Esophagus (tissue), 2 donors: ENCODE data around the gene ERAP2. TPM values are rescaled to one million over a fixed set of nuclear protein-coding genes. Genes with fewer than 3 reads are reported as not detected.

Experiments
- H3K27ac ChIP-seq, 2 donors: one replicate each; pipeline ENCODE4 v1.5.1; 2013; ENCODE audit warnings: low read depth in 2 of 2, mild to moderate bottlenecking in 2 of 2, inconsistent platforms in 1 of 2, low read length in 1 of 2, moderate library complexity in 1 of 2
- H3K27me3 ChIP-seq, 2 donors: one replicate each; pipeline ENCODE4 v1.6.1; 2013; ENCODE audit warnings: low read length in 2 of 2, control low read depth in 1 of 2, mild to moderate bottlenecking in 1 of 2; ENCODE audit not compliant: insufficient read depth in 2 of 2, control insufficient read depth in 1 of 2
- H3K36me3 ChIP-seq, 2 donors: one replicate each; pipeline ENCODE4 v1.6.1; 2013; ENCODE audit warnings: low read length in 1 of 2; ENCODE audit not compliant: control insufficient read depth in 2 of 2, insufficient read depth in 2 of 2
- H3K4me1 ChIP-seq, 2 donors: one replicate each; pipeline ENCODE4 v1.6.1; 2013; ENCODE audit warnings: low read length in 1 of 2; ENCODE audit not compliant: control insufficient read depth in 2 of 2, insufficient read depth in 2 of 2
- H3K4me3 ChIP-seq, 2 donors: one replicate each; pipeline ENCODE4 v1.5.1; 2013; ENCODE audit warnings: low read length in 2 of 2, mild to moderate bottlenecking in 2 of 2, low read depth in 1 of 2, moderate library complexity in 1 of 2
- H3K9me3 ChIP-seq, 2 donors: one replicate each; pipeline ENCODE4 v1.6.1; 2013; ENCODE audit warnings: mild to moderate bottlenecking in 2 of 2, low read depth in 1 of 2, low read length in 1 of 2, moderate library complexity in 1 of 2; ENCODE audit not compliant: control insufficient read depth in 2 of 2, insufficient read depth in 1 of 2
- WGBS, 2 donors: extraction: QIAGEN DNeasy Blood & Tissue Kit; methylation state at CpG; one replicate each; pipeline ENCODE4 v1.1.7; 2013; 5-methylcytosine and 5-hydroxymethylcytosine counted together
- polyA plus RNA-seq, 2 donors: library from polyadenylated mRNA; stranded (reverse); fragments of 200-250 nt; gene quantifications; one replicate each; pipeline ENCODE4 v1.2.3, GENCODE V29; 2013
- donor health status: healthy with polysubstance abuse.
- donor health status: Bipolar disorder and iron deficiency.

Gene ERAP2
- polyA plus RNA-seq, 2 donors: 0.64 to 1.8 TPM

- H3K27ac ChIP-seq: no peak overlapping the region
- 91 to 96% methylated on average over 4 of the region's 4 CpGs for WGBS, 2 donors
- no peaks in the 10 kb centered on the region for H3K36me3 ChIP-seq
- no peaks in the 10 kb centered on the region for H3K4me1 ChIP-seq
- H3K27me3 ChIP-seq: no peaks in the 10 kb centered on the region
- no peak overlapping the region for H3K4me3 ChIP-seq
- no peaks in the 10 kb centered on the region for H3K9me3 ChIP-seq
Measured at GRCh38 chr5:96857924-96858323, 18.4 kb upstream of the ERAP2 start.

- H3K36me3 ChIP-seq: no peaks in the 10 kb centered on the region
- WGBS, 2 donors: 87 to 88% methylated on average over 2 of the region's 2 CpGs
- H3K9me3 ChIP-seq: no peaks in the 10 kb centered on the region
- H3K4me3 ChIP-seq: no peak overlapping the region
- no peaks in the 10 kb centered on the region for H3K4me1 ChIP-seq
- H3K27ac ChIP-seq: no peak overlapping the region
- no peaks in the 10 kb centered on the region for H3K27me3 ChIP-seq
Measured at GRCh38 chr5:96859375-96859774, 16.9 kb upstream of the ERAP2 start.

DNA sequence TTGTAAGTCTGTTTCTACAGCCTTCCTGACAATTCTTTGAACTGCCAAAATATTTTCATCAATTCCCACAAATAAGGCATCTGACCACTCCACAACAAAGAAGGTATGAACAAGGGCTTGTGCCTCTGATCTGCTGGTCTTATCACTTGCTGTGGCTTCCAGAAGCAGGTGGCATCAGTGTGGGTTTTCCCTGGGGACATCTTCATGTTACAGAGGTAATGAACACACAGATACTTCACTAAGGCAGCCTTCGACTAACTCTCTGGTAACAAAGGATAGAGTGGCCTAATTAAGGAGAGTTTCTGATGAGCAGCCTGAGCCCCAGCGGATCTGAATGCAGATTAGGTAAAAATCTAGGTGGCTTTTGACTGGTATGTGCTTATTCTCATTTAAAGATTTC is 15.2 kb upstream of the ERAP2 start:
- H3K9me3 ChIP-seq: no peaks in the 10 kb centered on the region
- H3K27ac ChIP-seq: no peak overlapping the region
- no peaks in the 10 kb centered on the region for H3K4me1 ChIP-seq
- WGBS, 2 donors: 85 to 90% methylated on average over 2 of the region's 2 CpGs
- no peaks in the 10 kb centered on the region for H3K36me3 ChIP-seq
- H3K27me3 ChIP-seq: no peaks in the 10 kb centered on the region
- no peak overlapping the region for H3K4me3 ChIP-seq

DNA sequence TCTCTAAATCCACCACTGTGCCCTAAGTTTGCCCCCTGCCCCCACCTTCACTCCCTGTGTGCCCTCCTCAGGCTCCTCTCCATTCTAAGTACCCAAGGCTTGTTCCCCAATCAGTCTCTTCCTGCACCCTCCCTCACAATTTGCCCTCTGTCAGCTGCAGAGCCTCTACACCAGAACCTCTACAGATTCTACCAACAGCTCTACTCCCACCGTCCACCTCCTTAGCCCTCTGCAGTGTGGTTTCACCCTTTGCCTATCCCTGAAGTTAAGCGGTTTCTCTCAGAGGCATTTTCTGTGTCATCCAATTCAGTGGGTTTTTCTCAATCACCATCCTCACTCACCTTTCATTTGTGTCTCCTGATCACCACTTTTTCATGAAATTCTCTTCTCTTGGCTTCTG is 13.2 kb upstream of the ERAP2 start:
- H3K27ac ChIP-seq: no peak overlapping the region
- no peaks in the 10 kb centered on the region for H3K27me3 ChIP-seq
- WGBS, 2 donors: 94 to 95% methylated on average over 2 of the region's 2 CpGs
- H3K36me3 ChIP-seq: no peaks in the 10 kb centered on the region
- no peaks in the 10 kb centered on the region for H3K4me1 ChIP-seq
- H3K9me3 ChIP-seq: no peaks in the 10 kb centered on the region
- no peak overlapping the region for H3K4me3 ChIP-seq

GRCh38 chr5:96863949-96864584 is 12.2 kb upstream of the ERAP2 start:
- Histone ChIP-seq H3K27ac (no peak overlapping the region), H3K9me3 (no peaks in the 10 kb centered on the region), H3K27me3 (no peaks in the 10 kb centered on the region), H3K4me3 (no peak overlapping the region), H3K4me1 (no peaks in the 10 kb centered on the region), H3K36me3 (no peaks in the 10 kb centered on the region)
- 70 to 77% methylated on average over 3 of the region's 3 CpGs for WGBS, 2 donors

DNA sequence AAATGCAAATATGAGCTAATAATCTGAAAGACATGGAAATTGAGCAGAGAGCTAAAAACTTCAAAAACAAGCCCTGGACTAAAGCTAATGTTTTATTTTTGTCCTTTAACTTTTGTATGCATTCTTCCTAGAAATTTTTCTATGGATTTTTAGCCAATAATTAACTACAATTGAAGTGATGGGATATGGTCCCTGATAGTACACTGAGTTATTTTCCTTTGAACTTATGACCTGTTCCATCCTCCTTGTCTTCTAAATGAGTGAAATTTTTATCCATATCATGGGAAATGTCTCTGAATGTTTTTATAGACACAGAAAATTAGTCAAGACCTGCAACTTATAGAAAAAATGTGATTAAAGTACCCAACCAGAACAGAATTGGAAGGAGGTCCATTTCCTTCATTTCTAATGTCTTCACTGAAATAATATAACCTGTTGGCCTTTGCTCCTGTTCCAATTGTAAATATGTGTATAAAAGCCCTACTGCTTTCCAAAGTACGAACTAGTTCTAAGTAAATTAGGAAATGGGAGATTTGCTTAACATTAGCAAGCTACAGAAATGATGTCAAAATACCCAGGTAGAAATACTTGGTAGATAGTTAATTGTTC is 11.3 kb upstream of the ERAP2 start:
- Histone ChIP-seq H3K27ac (no peak overlapping the region), H3K36me3 (no peaks in the 10 kb centered on the region), H3K9me3 (no peaks in the 10 kb centered on the region), H3K27me3 (no peaks in the 10 kb centered on the region), H3K4me1 (no peaks in the 10 kb centered on the region), H3K4me3 (no peak overlapping the region)
- WGBS, 2 donors: 78 to 93% methylated on average over 1 of the region's 1 CpG

DNA sequence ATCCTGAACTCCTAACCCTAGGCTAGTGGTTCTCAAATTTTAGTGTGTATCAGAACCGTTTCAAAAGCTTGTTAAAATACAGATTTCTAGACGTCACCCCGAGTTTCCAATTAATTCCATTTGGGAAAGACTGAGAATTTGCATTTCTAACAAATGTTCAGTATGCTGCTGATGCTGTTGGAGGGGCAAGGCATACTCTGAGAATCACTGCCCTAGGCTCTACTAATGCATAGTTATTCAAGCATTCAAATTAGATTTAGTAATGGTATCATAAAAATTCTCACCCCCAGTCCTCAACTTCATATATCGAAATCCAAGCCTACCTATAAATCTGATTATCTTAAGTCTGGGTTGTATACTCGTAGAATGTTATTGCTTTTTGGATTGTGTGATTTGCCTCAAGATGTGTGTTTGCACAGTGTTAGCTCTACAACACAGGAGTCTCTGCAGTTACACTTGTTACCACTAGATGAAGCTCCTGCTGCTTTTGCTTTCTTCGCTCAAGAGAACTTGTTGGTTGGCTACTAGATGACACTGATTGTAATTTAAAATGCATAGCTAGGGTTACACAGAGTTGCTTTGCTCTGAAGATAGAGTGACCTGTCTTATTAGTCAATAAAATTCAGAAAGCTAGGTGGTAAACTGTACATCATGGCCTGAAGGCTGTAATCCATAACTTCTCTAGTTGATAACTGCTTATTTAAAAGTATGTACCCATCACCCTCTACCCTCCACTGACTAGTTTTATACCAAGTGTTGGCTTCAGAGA is 7.5 kb upstream of the ERAP2 start:
- H3K4me3 ChIP-seq: no peak overlapping the region
- no peaks in the 10 kb centered on the region for H3K27me3 ChIP-seq
- H3K36me3 ChIP-seq: no peaks in the 10 kb centered on the region
- H3K4me1 ChIP-seq: no peaks in the 10 kb centered on the region
- no peak overlapping the region for H3K27ac ChIP-seq
- no peaks in the 10 kb centered on the region for H3K9me3 ChIP-seq
- 54 to 62% methylated on average over 6 of the region's 6 CpGs for WGBS, 2 donors

GRCh38 chr5:96869372-96869641 is 7.0 kb upstream of the ERAP2 start:
- no peak overlapping the region for H3K4me3 ChIP-seq
- H3K27ac ChIP-seq: no peak overlapping the region
- H3K4me1 ChIP-seq: no peaks in the 10 kb centered on the region
- H3K36me3 ChIP-seq: no peaks in the 10 kb centered on the region
- no peaks in the 10 kb centered on the region for H3K9me3 ChIP-seq
- no peaks in the 10 kb centered on the region for H3K27me3 ChIP-seq

DNA sequence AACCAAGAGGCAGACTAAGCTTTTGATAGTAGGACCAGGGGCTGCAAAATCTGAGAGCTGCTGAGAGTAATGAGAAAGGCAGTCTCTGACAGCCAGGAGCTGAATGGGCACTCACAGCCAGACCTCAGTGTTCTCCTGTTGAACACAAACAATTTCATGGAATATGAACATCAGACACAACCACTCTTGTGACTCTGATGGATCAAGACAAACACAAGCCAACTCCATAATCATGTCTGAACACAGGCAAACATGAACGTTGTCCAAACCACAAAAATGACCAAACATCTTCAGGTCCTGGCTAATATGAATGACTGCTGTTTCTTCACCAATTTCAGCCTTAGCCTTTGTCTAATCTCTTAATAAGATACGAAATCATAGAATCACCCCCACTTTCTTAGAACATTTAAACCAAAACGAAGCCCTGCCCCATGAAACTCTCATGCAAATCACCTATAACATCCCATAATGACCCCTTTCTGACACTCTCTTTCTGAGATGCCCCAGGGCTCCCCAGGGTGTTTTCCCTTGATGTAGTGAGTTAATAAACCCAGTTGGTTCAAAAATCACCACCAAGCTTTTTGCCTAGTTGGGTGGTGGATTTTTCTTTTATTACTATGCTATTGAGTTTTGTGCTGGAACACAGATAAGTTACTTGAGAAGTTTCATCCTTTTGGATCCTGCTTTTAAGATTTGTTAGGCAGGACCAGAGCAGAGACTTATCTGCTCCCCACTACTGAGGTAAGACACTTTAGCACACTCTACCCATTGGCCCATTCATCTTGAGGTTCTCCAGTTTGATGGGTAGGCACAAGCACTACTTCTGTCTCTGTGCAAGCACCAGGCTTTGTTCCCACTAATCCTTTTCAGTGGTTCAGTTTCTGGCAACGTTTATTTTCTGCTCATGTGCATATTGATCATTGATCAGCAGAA is 5.9 kb upstream of the ERAP2 start:
- WGBS, 2 donors: 44 to 49% methylated on average over 4 of the region's 4 CpGs
- no peaks in the 10 kb centered on the region for H3K4me1 ChIP-seq
- no peaks in the 10 kb centered on the region for H3K9me3 ChIP-seq
- H3K27ac ChIP-seq: no peak overlapping the region
- no peak overlapping the region for H3K4me3 ChIP-seq
- no peaks in the 10 kb centered on the region for H3K36me3 ChIP-seq
- H3K27me3 ChIP-seq: no peaks in the 10 kb centered on the region
